T47D (cell line): ENCODE data around the gene RUVBL2.

Experiments used
- DNase-seq, 2 experiments: peaks; one replicate each; pipeline versions ENCODE4 v3.0.0 to v3.0.0-alpha.2; 2011 to 2012; ENCODE audit warnings: low read depth in 1 of 2, low spot score in 1 of 2
- JUND ChIP-seq: IDR thresholded peaks from 2 replicates; pipeline ENCODE4 v1.6.1; 2012; ENCODE audit warnings: low read depth
- in situ Hi-C: cut with HindIII; loops from 2 replicates; pipeline ENCODE4 v1.10.0; 2016; ENCODE audit warnings: low sequenced_read_pairs, low pct_unique_long_range_greater_than_20kb

RUVBL2 gene

DNA sequence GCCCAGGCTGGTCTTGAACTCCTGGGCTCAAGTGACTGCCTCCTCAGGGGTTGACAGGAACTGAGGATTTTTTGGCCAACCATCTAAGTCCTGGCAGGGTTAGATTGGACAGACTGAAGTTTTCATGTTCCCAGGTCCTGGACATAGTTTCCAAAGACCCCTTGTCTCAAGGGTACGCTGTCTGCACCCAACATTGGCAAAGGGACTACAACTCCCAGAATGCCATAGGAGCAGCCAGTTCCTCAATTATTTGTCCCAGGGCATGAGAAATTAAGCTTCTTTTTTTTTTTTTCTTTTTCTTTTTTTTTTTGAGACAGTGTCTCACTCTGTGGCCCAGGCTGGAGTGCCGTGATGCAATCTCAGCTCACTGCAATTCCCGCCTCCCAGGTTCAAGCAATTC lies 7.5 kb upstream of the RUVBL2 start:
- TF ChIP-seq JUND, result no peak
- in situ Hi-C loops, result no loop called here
- DNase-seq, result no peak

DNA sequence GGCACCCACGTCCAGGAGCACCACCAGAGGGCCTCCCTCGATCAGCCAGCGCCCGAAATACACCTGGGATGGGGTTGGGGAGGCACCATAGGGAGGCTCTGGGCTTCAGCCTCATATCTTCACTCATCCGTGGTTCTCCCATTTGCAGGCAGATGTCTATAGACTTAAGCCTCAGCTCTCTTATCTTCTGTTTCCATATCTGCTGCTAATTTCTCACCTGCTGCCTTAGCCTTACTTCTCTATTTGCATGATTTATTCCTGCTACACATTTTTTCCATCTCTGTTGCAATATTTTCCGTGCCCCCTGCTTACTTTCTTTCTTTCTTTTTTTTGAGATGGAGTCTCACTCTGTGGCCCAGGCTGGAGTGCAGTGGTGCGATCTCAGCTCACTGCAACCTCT lies 6.4 kb upstream of the RUVBL2 start:
- DNase-seq, result no peak
- in situ Hi-C loops, result no loop called here
- TF ChIP-seq JUND, result no peak

DNA sequence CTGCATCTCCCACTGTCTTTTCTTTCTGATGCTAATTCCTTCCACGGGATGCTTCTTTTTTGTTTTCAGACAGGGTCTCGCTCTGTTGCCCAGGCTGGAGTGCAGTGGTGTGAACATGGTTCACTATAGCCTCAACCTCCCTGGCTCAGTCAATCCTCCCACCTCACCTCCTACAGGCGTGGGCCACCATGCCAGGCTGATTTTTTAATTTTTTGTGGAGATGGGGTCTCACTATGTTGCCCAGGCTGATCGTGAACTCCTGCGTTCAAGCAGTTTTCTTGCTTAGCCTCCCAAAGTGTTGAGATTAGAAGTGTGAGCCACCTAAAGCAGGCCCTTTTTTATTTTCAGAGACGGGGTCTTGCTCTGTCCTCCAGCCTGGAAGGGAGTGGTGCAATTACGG lies 5.4 kb upstream of the RUVBL2 start:
- in situ Hi-C loops, result no loop called here
- no peak for DNase-seq
- no peak for TF ChIP-seq JUND

DNA sequence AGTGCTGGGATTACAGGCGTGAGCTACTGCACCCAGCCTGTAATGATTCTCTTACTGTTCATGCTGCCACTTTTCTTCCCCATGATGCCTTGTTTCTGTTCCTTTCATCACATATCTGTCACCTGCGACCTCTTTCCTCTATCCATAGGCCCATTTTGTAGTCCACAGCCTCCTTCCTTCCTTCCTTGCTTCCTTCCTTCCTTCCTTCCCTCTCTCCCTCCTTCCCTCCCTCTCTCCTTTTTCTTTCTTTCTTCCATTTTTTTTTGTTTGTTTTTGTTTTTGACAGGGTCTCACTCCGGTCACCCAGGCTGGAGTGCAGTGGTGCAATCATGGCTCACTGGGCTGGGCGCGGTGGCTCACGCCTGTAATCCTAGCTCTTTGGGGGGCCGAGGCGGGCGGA lies 4.8 kb upstream of the RUVBL2 start:
- TF ChIP-seq JUND, result no peak
- in situ Hi-C loops, result no loop called here
- DNase-seq, result no peak

DNA sequence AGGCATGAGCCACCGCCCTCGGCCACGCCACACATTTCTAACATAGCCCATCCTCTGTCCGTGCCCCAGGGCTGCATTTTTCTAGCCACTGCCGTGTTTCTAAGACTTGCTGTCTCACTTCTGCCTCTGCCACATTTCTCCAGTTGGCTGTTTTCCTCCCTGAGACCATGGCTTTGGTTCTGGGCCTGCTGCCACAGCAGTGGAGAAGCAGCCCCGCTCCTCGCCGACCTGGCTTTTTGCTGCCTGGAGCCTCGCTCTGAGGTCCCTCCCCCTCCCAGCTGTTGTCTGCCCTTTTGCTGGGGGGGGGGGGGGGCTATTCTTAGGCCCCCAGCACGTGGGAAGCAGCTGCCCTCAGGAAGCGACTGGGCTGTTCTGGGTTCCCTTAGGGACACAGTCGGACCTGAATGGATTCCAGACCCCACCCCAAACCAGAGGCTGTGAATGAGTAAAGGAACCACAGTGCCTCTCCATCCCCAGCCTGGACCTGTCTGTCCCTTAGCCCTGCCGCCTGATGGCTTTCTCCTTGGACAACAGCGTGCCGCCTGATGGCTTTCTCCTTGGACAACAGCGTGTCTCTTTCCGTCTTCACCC lies 3.9 kb upstream of the RUVBL2 start:
- DNase-seq, result no peak
- TF ChIP-seq JUND, result no peak
- in situ Hi-C loops, result no loop called here

DNA sequence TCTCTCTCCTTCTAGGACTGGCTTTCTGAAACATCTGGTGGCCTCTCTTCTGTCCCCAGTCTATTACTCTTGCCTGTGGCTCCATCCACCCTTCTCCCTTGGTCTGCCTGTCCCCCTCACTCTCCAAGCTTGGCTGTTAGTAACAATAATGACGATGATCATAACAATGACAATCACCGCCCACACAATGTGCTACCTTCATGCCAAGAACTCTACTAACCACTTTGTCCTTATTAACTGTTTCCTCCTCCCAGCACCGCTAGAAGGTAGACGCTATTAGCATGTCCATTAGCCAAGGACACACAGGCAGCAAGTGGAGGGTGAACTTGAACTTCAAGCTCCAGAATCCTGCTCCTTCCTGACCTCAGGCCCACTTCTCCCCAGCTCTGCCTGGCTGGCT lies 3.3 kb upstream of the RUVBL2 start:
- no peak for TF ChIP-seq JUND
- in situ Hi-C loops, result no loop called here
- DNase-seq, result no peak

DNA sequence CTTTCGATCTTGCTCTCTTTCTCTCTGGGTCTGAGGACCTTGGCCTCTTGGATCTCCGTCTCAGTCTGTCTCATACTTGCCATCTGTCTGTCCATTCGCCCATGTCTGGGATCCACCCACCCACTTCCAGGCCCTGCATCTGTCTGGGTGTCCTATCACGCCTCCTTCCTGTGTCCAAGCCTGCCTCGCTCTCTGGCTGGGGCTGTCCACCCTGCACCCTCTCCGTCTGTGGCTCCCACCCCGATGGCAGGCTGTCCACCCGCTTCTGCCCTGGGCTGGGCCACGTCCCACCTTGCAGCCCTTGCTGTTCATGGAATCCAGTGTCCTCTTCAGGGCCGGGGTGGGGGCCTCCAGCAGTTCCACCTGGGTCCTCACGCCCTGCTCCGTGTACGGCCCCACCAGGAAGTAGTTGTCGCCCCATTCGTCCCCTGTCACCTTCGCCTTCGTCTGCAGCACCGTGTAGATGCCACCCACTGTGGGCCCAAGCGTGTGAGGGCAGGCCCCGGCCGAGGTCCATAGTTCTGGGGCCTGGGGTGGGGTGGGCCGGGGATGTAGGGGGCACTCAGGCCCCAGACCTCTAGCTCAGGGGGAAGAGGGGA lies 2.6 kb upstream of the RUVBL2 start:
- no peak for TF ChIP-seq JUND
- in situ Hi-C loops, result no loop called here
- DNase-seq, result no peak

DNA sequence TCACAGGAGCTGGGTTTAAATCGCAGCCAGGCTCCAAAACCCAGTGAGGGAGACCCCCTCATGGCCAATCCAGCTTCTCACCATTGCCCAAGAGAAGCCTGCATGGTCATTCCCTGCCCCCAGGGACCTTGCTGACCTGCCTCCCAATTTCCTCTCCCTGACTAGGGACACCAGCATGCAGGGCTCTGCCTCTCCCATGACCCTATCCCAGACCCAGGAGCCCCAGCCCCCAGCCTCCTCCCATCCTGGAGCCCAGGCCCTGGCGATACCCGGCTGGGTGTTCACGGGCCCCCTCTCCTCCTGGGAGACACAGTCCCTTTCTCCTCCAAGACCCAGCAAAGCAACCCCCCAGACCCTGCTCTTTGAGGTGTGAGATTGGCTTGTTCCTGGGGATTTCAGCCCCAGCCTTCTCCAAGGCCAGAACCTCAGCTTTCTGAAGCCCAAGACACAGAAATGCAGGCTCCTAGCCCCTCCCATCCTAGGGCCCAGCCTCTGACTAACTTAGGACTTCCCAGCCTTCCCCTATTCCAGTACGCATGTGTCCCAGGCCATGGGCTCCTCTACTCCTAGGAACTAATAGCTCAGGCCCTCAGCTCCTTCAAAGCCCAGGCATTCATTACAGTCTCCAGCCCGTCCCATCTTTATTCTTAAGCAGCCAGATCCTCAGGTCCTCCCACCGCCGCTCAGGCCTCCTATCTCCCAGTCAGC lies 1.7 kb upstream of the RUVBL2 start:
- DNase-seq, result peak; percentile 62 to 74
- TF ChIP-seq JUND, result no peak
- in situ Hi-C loops, result no loop called here

DNA sequence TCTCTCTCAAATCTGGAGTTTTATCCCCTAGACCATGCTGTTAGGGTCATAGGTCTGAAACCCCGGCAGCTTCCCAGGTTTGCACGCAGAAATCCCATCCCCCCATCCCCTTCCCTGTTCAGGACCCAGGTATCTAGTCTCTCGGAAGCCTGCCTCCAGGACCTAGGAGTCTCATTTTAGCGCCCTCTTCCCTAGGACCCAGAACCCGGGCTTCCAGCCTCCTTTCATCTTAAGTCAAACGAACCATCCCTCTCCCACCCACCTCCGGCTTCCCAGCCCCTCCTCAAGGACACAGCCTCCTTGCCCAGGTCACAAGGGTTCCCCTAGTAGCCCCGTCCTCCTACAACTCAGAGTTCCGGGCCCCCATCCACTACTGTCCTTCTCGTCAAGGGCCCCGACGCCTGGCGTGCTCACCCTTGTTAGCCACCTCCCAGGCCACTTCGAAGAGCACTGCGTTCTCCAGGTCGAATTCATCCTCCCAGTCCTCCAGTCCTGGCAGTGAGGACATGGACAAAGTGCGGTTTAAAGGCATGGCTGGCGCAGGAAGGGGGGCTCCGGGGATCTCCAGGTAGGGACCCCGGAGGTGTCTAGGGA lies 1.0 kb upstream of the RUVBL2 start:
- DNase-seq, result no peak
- in situ Hi-C loops, result no loop called here
- TF ChIP-seq JUND, result no peak

DNA sequence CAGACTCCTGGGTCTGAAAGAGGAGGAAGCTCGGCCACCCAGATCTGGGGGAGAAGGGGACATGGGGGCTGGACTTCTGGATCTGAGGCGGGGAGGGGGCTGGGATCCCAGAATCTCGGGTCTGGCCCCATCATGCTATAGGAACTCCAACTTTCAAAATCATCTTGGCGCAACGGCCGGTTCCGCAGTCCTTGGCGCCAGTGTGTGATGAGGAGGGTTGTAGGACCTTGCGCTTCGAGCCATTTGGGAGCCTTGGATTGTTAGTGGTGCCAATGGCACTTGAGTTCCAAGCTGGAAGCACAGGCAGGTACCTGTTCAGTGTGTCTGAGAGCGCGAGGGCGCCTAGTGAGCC lies 324 bp downstream of the RUVBL2 start:
- in situ Hi-C loops, result no loop called here
- no peak for TF ChIP-seq JUND
- no peak for DNase-seq

DNA sequence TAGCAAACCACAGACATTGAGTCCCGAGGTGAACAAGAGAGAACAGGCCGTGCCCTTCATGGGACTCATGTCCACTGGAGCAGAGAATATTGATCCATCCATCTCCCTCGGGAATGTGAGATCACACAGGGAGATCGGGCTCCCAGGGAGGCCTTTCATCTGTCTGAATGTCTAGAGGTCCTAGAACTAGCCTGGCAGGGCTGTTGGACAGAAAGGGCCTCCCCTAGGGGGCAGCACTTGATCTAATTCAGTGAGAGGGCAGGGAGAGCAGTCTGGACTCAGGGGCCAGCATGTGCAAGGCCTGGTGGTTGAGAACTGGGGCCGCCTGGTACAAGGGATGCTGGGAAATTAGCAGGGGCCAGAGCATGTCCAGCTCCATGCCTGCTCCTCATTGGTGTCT lies 4.3 kb downstream of the RUVBL2 start:
- in situ Hi-C loops, result no loop called here
- TF ChIP-seq JUND, result no peak
- DNase-seq, result peak in 1 of 2 experiments; percentile 71

DNA sequence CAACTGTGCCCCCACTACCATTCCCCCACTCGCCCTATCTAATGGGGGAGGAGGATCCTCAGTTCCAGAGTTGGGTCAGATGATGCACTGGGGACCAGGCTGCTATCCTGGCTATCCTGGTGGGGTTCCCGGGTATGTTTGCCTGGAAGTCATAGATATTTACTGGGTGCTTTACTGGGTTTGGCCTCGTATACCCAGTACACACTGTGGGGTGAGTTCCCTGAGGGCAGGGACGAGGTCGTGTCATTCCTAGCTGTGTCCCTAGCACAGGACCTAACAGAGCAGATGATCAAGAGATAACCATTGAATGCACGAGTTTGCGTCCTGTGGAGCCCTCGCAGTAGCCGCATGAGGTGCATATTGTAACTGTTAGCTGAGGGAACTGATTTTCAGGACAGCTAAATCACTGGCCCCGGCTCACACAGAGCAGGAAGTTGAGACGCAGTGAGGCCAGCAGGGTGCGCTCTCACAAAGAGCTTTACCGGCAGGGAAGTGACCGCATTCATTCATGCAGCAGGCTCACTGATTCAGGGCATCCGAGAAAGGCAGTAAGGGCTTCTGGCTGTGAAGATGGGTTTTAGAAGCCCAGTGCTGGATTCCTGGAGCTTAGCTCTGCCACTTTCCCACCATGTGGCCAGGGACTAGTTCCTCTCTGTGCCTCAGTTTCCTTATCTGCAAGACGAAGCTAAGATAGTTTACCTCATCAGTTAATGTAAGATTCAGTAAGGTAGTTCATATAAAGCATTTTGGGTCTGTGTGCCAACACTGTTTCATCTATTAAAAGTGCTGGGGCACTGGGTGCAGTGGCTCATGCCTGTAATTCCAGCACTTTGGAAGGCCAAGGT lies 6.0 kb downstream of the RUVBL2 start:
- in situ Hi-C loops, result no loop called here

DNA sequence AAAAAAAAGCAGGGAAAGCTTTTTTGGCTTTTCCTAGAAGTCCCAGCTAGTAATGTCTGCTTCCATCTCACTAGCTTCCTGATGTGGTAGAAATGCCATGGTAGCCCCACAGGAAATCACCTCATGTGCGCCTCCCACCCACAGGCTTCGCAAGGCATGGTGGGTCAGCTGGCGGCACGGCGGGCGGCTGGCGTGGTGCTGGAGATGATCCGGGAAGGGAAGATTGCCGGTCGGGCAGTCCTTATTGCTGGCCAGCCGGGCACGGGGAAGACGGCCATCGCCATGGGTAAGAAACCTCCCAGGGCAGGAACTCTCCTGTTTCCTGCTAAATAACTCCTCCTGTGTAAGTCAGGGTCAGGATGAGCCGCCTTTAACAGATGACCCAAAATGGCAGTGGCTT lies 10.4 kb downstream of the RUVBL2 start:
- in situ Hi-C loops, result no loop called here
- no peak for DNase-seq
- no peak for TF ChIP-seq JUND

More for the DNA sequence above, 6.0 kb downstream of the RUVBL2 start:
- DNase-seq, result peak in 1 of 2 experiments; percentile 56
- no peak for TF ChIP-seq JUND
